Astrocyte (in vitro differentiated cells and primary cell): Measurements from ENCODE around the gene ANK3. TPM values are rescaled to one million over a fixed set of nuclear protein-coding genes. Genes with fewer than 3 reads are reported as not detected.

Experiments
- DNase-seq: peaks from one replicate; pipeline ENCODE4 v3.0.0-alpha.2; 2010; ENCODE audit warnings: low read depth
- FAIRE-seq: peaks from 2 replicates; lab custom pipeline; 2011; peaks lifted over from hg19 to GRCh38; lab: Jason Lieb, UNC
- H2AFZ ChIP-seq: 2 replicates; pipeline ENCODE4 v1.6.0; 2012; ENCODE audit warnings: low read depth, low read length, inconsistent platforms
- H3K27ac ChIP-seq: 2 replicates; pipeline ENCODE4 v1.5.1; 2011; ENCODE audit warnings: low read depth, low read length, inconsistent platforms
- H3K27me3 ChIP-seq: 2 replicates; pipeline ENCODE4 v1.6.0; 2011; ENCODE audit warnings: low read length, inconsistent platforms; ENCODE audit not compliant: insufficient read depth
- H3K36me3 ChIP-seq: 2 replicates; pipeline ENCODE4 v1.5.1; 2011; ENCODE audit warnings: low read length, inconsistent platforms; ENCODE audit not compliant: insufficient read depth
- H3K4me1 ChIP-seq: 2 replicates; pipeline ENCODE4 v1.5.1; 2011; ENCODE audit warnings: low read length, inconsistent platforms; ENCODE audit not compliant: insufficient read depth
- H3K4me2 ChIP-seq: 2 replicates; pipeline ENCODE4 v1.6.0; 2012; ENCODE audit warnings: low read length, inconsistent platforms
- H3K4me3 ChIP-seq: 2 replicates; pipeline ENCODE4 v1.5.1; 2011; ENCODE audit warnings: low read depth, mild to moderate bottlenecking, low read length, inconsistent platforms; ENCODE audit not compliant: insufficient read depth
- H3K79me2 ChIP-seq: 2 replicates; pipeline ENCODE4 v1.6.0; 2012; ENCODE audit warnings: mild to moderate bottlenecking, low read length, inconsistent platforms; ENCODE audit not compliant: insufficient read depth
- H3K9ac ChIP-seq: 2 replicates; pipeline ENCODE4 v1.6.0; 2012; ENCODE audit warnings: mild to moderate bottlenecking, low read length, inconsistent platforms
- H3K9me3 ChIP-seq: 2 replicates; pipeline ENCODE4 v1.5.1; 2012; ENCODE audit warnings: low read depth, mild to moderate bottlenecking, low read length, inconsistent platforms; ENCODE audit not compliant: insufficient read depth
- H4K20me1 ChIP-seq: 2 replicates; pipeline ENCODE4 v1.6.0; 2012; ENCODE audit warnings: low read length, inconsistent platforms; ENCODE audit not compliant: insufficient read depth
- H3K27ac Mint-ChIP-seq: one replicate; pipeline ENCODE4 v1.8.0; 2021; ENCODE audit warnings: mild to moderate bottlenecking, mixed read lengths; ENCODE audit not compliant: unreplicated experiment
- H3K27me3 Mint-ChIP-seq: one replicate; pipeline ENCODE4 v1.8.0; 2021; ENCODE audit warnings: low read depth, mixed read lengths; ENCODE audit not compliant: unreplicated experiment
- H3K36me3 Mint-ChIP-seq: one replicate; pipeline ENCODE4 v1.8.0; 2021; ENCODE audit warnings: low read depth, mixed read lengths; ENCODE audit not compliant: unreplicated experiment
- H3K4me1 Mint-ChIP-seq: one replicate; pipeline ENCODE4 v1.8.0; 2021; ENCODE audit warnings: low read depth, mixed read lengths; ENCODE audit not compliant: unreplicated experiment
- H3K4me3 Mint-ChIP-seq: one replicate; pipeline ENCODE4 v1.8.0; 2021; ENCODE audit warnings: mild to moderate bottlenecking, moderate library complexity, mixed read lengths; ENCODE audit not compliant: unreplicated experiment
- H3K9me3 Mint-ChIP-seq: one replicate; pipeline ENCODE4 v1.8.0; 2021; ENCODE audit warnings: mild to moderate bottlenecking, mixed read lengths; ENCODE audit not compliant: unreplicated experiment
- CTCF ChIP-seq: IDR thresholded peaks from 2 replicates; pipeline ENCODE4 v1.5.1; 2011; ENCODE audit warnings: low read depth, mild to moderate bottlenecking, inconsistent platforms, low read length, moderate library complexity; ENCODE audit not compliant: insufficient read depth
- EZH2 ChIP-seq: IDR thresholded peaks from 2 replicates; pipeline ENCODE4 v1.6.1; 2012; ENCODE audit warnings: mild to moderate bottlenecking, low read length, inconsistent platforms; ENCODE audit not compliant: insufficient read depth
- total RNA-seq: library from RNA; stranded (reverse); gene quantifications from 2 replicates; pipeline ENCODE4 v1.2.1, GENCODE V29; 2021

Gene ANK3
- total RNA-seq, 1 donor from 2014 or later: 21.1 TPM

DNA sequence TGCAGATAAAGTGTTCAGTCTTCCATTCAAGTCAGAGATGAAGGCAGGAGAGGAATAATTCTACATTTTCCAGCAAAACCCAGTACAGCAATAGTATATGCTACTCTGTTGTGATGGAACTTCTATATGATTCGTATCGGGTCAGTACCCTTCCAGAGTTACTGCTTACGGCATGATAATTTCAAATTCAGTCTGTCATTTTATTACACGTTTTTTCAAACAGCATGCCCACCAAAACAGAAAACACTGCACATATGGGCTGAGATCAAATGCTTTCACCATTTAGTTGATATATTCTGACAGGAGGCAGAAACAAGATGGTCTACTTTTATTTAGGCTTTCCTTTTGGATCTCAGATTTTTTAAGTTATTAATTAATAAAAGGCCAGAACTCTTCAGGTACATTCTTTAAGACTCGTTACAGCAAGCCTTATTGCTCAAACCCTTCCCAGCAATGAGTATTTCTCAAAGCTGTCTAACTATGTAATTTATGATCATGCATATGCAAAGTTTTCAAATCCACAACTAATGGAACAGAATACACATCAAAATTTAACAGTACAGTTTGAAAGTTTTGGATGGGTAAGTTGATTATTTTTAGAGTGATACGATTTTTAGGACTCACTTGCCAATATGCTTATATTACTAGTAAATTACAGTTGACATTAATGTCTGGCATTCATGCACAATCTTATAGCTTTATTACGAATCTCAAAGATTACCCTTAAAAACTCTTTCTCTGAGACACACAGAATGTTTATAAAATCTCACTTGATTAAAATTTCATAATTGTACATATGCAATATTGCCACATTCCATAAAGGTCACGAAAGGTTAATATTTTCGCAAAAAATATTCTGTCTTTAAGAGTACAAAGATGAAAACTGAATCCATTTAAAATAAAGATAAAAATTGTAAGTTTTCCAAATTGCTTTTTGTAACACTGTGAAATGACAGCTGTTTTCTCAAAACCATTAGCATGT lies 91.0 kb downstream of the ANK3 start:
- no peaks in the 10 kb centered on the region for H3K27me3 Mint-ChIP-seq
- H3K79me2 ChIP-seq: no peaks in the 10 kb centered on the region
- H3K4me3 Mint-ChIP-seq: no peak overlapping the region
- H3K36me3 ChIP-seq: no peaks in the 10 kb centered on the region
- H3K9me3 ChIP-seq: no peaks in the 10 kb centered on the region
- H4K20me1 ChIP-seq: no peaks in the 10 kb centered on the region
- no peak overlapping the region for H3K4me3 ChIP-seq
- FAIRE-seq: peak; percentile 43
- H3K4me1 ChIP-seq: peaks cover 10% of the 10 kb centered on the region
- H3K4me2 ChIP-seq: no peak overlapping the region
- H3K27me3 ChIP-seq: no peaks in the 10 kb centered on the region
- no peak overlapping the region for H2AFZ ChIP-seq
- H3K9ac ChIP-seq: no peak overlapping the region
- no peak for DNase-seq
- H3K4me1 Mint-ChIP-seq: peaks cover 10% of the 10 kb centered on the region
- H3K27ac Mint-ChIP-seq: no peak overlapping the region
- H3K9me3 Mint-ChIP-seq: no peaks in the 10 kb centered on the region
- H3K36me3 Mint-ChIP-seq: no peaks in the 10 kb centered on the region
- TF ChIP-seq CTCF (no peak), EZH2 (no peak)
- H3K27ac ChIP-seq: no peak overlapping the region

DNA sequence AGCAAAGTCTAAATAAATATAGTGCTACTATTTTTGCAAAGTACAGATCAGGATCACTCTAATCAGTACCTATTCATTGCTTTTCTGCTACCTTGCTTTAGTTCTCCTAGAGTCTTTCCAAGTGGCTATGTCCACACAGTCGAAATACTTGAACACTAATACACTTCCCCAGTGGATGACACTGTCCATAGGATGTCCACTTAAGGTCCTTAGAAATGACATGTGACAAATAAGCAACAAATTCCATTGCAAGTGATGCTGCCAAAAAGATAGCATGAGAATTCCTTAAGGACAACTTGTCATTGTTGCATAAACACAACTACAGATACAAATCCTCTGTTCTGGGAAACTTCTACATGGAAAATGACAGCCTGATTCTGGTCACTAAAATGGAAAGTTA lies 93.6 kb downstream of the ANK3 start:
- Histone ChIP-seq H3K4me2 (no peak overlapping the region), H3K27ac (no peak overlapping the region), H3K36me3 (no peaks in the 10 kb centered on the region), H3K79me2 (no peaks in the 10 kb centered on the region), H3K27me3 (no peaks in the 10 kb centered on the region), H3K9ac (no peak overlapping the region), H3K4me1 (peaks cover 10% of the 10 kb centered on the region), H2AFZ (no peak overlapping the region), H3K9me3 (no peaks in the 10 kb centered on the region), H3K4me3 (no peak overlapping the region), H4K20me1 (no peaks in the 10 kb centered on the region)
- Mint-ChIP-seq H3K36me3 (no peaks in the 10 kb centered on the region), H3K9me3 (no peaks in the 10 kb centered on the region), H3K27ac (no peak overlapping the region), H3K4me3 (no peak overlapping the region), H3K4me1 (peaks cover 12% of the 10 kb centered on the region), H3K27me3 (no peaks in the 10 kb centered on the region)
- no peak for FAIRE-seq
- no peak for TF ChIP-seq CTCF
- DNase-seq: no peak
